Neural progenitor cell (in vitro differentiated cells): ENCODE measurements around the gene SNAPC2.

Source experiments
- CTCF ChIP-seq: fragments of 200-600 bp; sonication (generic); IDR thresholded peaks from 2 replicates; pipeline ENCODE4 v1.5.1; 2017; ENCODE audit warnings: antibody characterized with exemption, mild to moderate bottlenecking
- EZH2 ChIP-seq: fragments of 200-600 bp; sonication (generic); IDR thresholded peaks from 2 replicates; pipeline ENCODE4 v1.6.1; 2017; ENCODE audit warnings: antibody characterized with exemption, mild to moderate bottlenecking, moderate library complexity

- no peak for TF ChIP-seq CTCF
- no peak for TF ChIP-seq EZH2
These were observed 27.8 kb downstream of the SNAPC2 start for GRCh38 chr19:7947939-7948338.
